ENCODE measurements around the gene KCNE3. TPM values are rescaled to one million over a fixed set of nuclear protein-coding genes. Genes with fewer than 3 reads are reported as not detected.
"Not testable (repeated sequence)": the region's sequence is repeated elsewhere in the genome, so short reads cannot be mapped to it uniquely, and the experiment has no call there.

KCNE3 gene
- total and polyA plus RNA-seq, 2 experiments from 2014 or later, result 2.3 to 10.6 TPM

- not testable (repeated sequence) for H3F3A ChIP-seq (replicated peaks; ENCODE audit: low read depth); H3K27ac ChIP-seq (ENCODE audit: low read depth); H3K36me3 Mint-ChIP-seq (ENCODE audit: low read depth); H3K27ac Mint-ChIP-seq; H3K9me3 Mint-ChIP-seq; H2AFZ ChIP-seq; ATAC-seq; H3K9me2 ChIP-seq (ENCODE audit: insufficient read depth); H3K27me3 Mint-ChIP-seq (ENCODE audit: insufficient read depth, low read depth, poor library complexity); H3K4me2 ChIP-seq; H3K4me3 ChIP-seq; H3K4me3 Mint-ChIP-seq; H3K36me3 ChIP-seq (ENCODE audit: insufficient read depth); H3K79me2 ChIP-seq (replicated peaks; ENCODE audit: insufficient read depth); H3K27me3 ChIP-seq (ENCODE audit: insufficient read depth); DNase-seq (ENCODE audit: low spot score); H4K20me1 ChIP-seq (replicated peaks; ENCODE audit: insufficient read depth); H3K4me1 ChIP-seq (ENCODE audit: insufficient read depth)
- H3K4me1 Mint-ChIP-seq, result peaks cover 11% of the 10 kb centered on the region; the same call in 2 of the 3 replicates
Observed at GRCh38 chr11:74416974-74417373, 50.4 kb downstream of the KCNE3 start.

GRCh38 chr11:74412733-74413359, 54.5 kb downstream of the KCNE3 start:
- Histone ChIP-seq H2AFZ (peak overlapping the region; percentile 73; the same call in 1 of the 2 replicates), H3K4me2 (no peak overlapping the region), H3K36me3 (ENCODE audit: insufficient read depth) (no peaks in the 10 kb centered on the region), H4K20me1 (replicated peaks; ENCODE audit: insufficient read depth) (no peaks in the 10 kb centered on the region), H3K4me1 (ENCODE audit: insufficient read depth) (0 out of 2 replicates have a peak, but pooled peaks cover 5% of the 10 kb centered on the region), H3K4me3 (no peak overlapping the region), H3K27ac (ENCODE audit: low read depth) (no peak overlapping the region), H3K79me2 (replicated peaks; ENCODE audit: insufficient read depth) (no peaks in the 10 kb centered on the region), H3K27me3 (ENCODE audit: insufficient read depth) (no peaks in the 10 kb centered on the region), H3K9me2 (ENCODE audit: insufficient read depth) (no peaks in the 10 kb centered on the region), H3F3A (replicated peaks; ENCODE audit: low read depth) (no peaks in the 10 kb centered on the region)
- no peak for ATAC-seq
- Mint-ChIP-seq H3K4me3 (no peak overlapping the region), H3K27ac (no peak overlapping the region), H3K36me3 (ENCODE audit: low read depth) (no peaks in the 10 kb centered on the region), H3K4me1 (peaks cover 11% of the 10 kb centered on the region; the same call in 2 of the 3 replicates), H3K9me3 (no peaks in the 10 kb centered on the region), H3K27me3 (ENCODE audit: insufficient read depth, low read depth, poor library complexity) (peaks cover 9% of the 10 kb centered on the region)
- TF ChIP-seq NANOG (IDR thresholded peaks at IDR 0.05; ENCODE audit: borderline replicate concordance) (no peak), POLR2AphosphoS5 (IDR thresholded peaks at IDR 0.05; ENCODE audit: low read depth) (no peak), CREB1 (CRISPR knock-in tag; IDR thresholded peaks at IDR 0.05; ENCODE audit: low read depth) (no peak)
- DNase-seq (ENCODE audit: low spot score), result no peak

GRCh38 chr11:74412321-74412720, 55.0 kb downstream of the KCNE3 start:
- no peaks in the 10 kb centered on the region for H3K9me2 ChIP-seq (ENCODE audit: insufficient read depth)
- DNase-seq (ENCODE audit: low spot score) (no peak), ATAC-seq (no peak)
- no peaks in the 10 kb centered on the region for H3F3A ChIP-seq (replicated peaks; ENCODE audit: low read depth)
- H2AFZ ChIP-seq, result no peak overlapping the region; the same call in 1 of the 2 replicates
- 0 out of 2 replicates have a peak, but pooled peaks cover 5% of the 10 kb centered on the region for H3K4me1 ChIP-seq (ENCODE audit: insufficient read depth)
- H4K20me1 ChIP-seq (replicated peaks; ENCODE audit: insufficient read depth), result no peaks in the 10 kb centered on the region
- no peaks in the 10 kb centered on the region for H3K27me3 ChIP-seq (ENCODE audit: insufficient read depth)
- Mint-ChIP-seq H3K27ac (no peak overlapping the region), H3K36me3 (ENCODE audit: low read depth) (no peaks in the 10 kb centered on the region), H3K9me3 (no peaks in the 10 kb centered on the region), H3K27me3 (ENCODE audit: insufficient read depth, low read depth, poor library complexity) (peaks cover 5% of the 10 kb centered on the region), H3K4me3 (no peak overlapping the region), H3K4me1 (peaks cover 8% of the 10 kb centered on the region; the same call in 2 of the 3 replicates)
- H3K4me2 ChIP-seq, result no peak overlapping the region
- H3K27ac ChIP-seq (ENCODE audit: low read depth), result no peak overlapping the region
- no peaks in the 10 kb centered on the region for H3K79me2 ChIP-seq (replicated peaks; ENCODE audit: insufficient read depth)
- H3K36me3 ChIP-seq (ENCODE audit: insufficient read depth), result no peaks in the 10 kb centered on the region
- no peak overlapping the region for H3K4me3 ChIP-seq
- TF ChIP-seq EZH2 (IDR thresholded peaks at IDR 0.05; ENCODE audit: low read depth, unreplicated experiment), result no peak
- no peak for TF ChIP-seq NANOG (IDR thresholded peaks at IDR 0.05; ENCODE audit: borderline replicate concordance)
- TF ChIP-seq ZNF462 (CRISPR knock-in tag; IDR thresholded peaks at IDR 0.05), result no peak
- no peak for TF ChIP-seq CTCF (conservative IDR thresholded peaks at IDR 0.05; ENCODE audit: low read depth in 2 of 2)
- no peak for TF ChIP-seq ZNF331 (CRISPR knock-in tag; IDR thresholded peaks at IDR 0.05; ENCODE audit: low read depth)
- no peak for TF ChIP-seq STAT1 (IDR thresholded peaks at IDR 0.05; ENCODE audit: unreplicated experiment)
- TF ChIP-seq EZH2phosphoT487 (IDR thresholded peaks at IDR 0.05; ENCODE audit: unreplicated experiment), result no peak
- TF ChIP-seq CREB1 (CRISPR knock-in tag; IDR thresholded peaks at IDR 0.05; ENCODE audit: low read depth), result no peak
